PFSK-1 (cell line): Measurements from ENCODE around the gene TBC1D21.

Source experiments
- FOXP2 ChIP-seq: optimal IDR thresholded peaks from 2 replicates; pipeline ENCODE3; 2011; ENCODE audit warnings: borderline replicate concordance, control low read depth, inconsistent platforms; ENCODE audit not compliant: insufficient read depth; ENCODE audit errors: extremely low read length, extremely low read depth
- POLR2AphosphoS5 ChIP-seq: IDR thresholded peaks from 2 replicates; pipeline ENCODE4 v1.6.1; 2012; ENCODE audit warnings: low read depth, mild to moderate bottlenecking, control low read depth, low read length, moderate library complexity
- REST ChIP-seq, 2 experiments: IDR thresholded peaks; 2 replicates each; pipeline versions ENCODE4 v1.6.1 to v1.8.0; 2011 to 2012; ENCODE audit warnings: low read depth in 2 of 2, low read length in 2 of 2, control low read depth in 1 of 2, inconsistent platforms in 1 of 2, mild to moderate bottlenecking in 1 of 2, moderate library complexity in 1 of 2; ENCODE audit not compliant: insufficient read depth in 1 of 2
- SIN3A ChIP-seq: IDR thresholded peaks from 2 replicates; pipeline ENCODE4 v1.6.1; 2012; ENCODE audit warnings: mild to moderate bottlenecking, low read length, moderate library complexity, borderline replicate concordance; ENCODE audit not compliant: insufficient read depth
- TAF1 ChIP-seq: IDR thresholded peaks from 2 replicates; pipeline ENCODE4 v1.6.1; 2012; ENCODE audit warnings: low read length, control low read depth, borderline replicate concordance; ENCODE audit not compliant: insufficient read depth

The TBC1D21 gene

GRCh38 chr15:73870700-73871408 is 2.5 kb upstream of the TBC1D21 start:
- no peak for TF ChIP-seq SIN3A
- no peak for TF ChIP-seq FOXP2
- TF ChIP-seq TAF1, result no peak

- TF ChIP-seq FOXP2, result no peak
- TF ChIP-seq REST (IDR thresholded peaks at IDR 0.05; ENCODE audit: insufficient read depth in 1 of 2, low read depth in 2 of 2, low read length in 2 of 2), result no peak
- no peak for TF ChIP-seq POLR2AphosphoS5
- TF ChIP-seq TAF1, result no peak
- no peak for TF ChIP-seq SIN3A
Observed at GRCh38 chr15:73872346-73872745, 1.0 kb upstream of the TBC1D21 start.

GRCh38 chr15:73873889-73874511 is 636 bp downstream of the TBC1D21 start:
- TF ChIP-seq REST (IDR thresholded peaks at IDR 0.05; ENCODE audit: insufficient read depth in 1 of 2, low read depth in 2 of 2, low read length in 2 of 2) (no peak), FOXP2 (no peak), POLR2AphosphoS5 (no peak), TAF1 (no peak), SIN3A (no peak)

GRCh38 chr15:73879426-73879825 is 6.1 kb downstream of the TBC1D21 start:
- no peak for TF ChIP-seq SIN3A
- TF ChIP-seq FOXP2, result no peak
- no peak for TF ChIP-seq POLR2AphosphoS5
- no peak for TF ChIP-seq TAF1
- no peak for TF ChIP-seq REST (IDR thresholded peaks at IDR 0.05; ENCODE audit: insufficient read depth in 1 of 2, low read depth in 2 of 2, low read length in 2 of 2)

- no peak for TF ChIP-seq TAF1
- no peak for TF ChIP-seq SIN3A
- no peak for TF ChIP-seq FOXP2
- TF ChIP-seq POLR2AphosphoS5, result no peak
- no peak for TF ChIP-seq REST (IDR thresholded peaks at IDR 0.05; ENCODE audit: insufficient read depth in 1 of 2, low read depth in 2 of 2, low read length in 2 of 2)
Observed at GRCh38 chr15:73881579-73882320, 8.4 kb downstream of the TBC1D21 start.
